Cardiac fibroblast (primary cell): ENCODE results near the gene DUSP12.

Experiments
- DNase-seq, 2 donors: peaks; one replicate each; pipeline versions ENCODE4 v3.0.0 to v3.0.0-alpha.2; 2010; ENCODE audit warnings: low read depth in 2 of 2
- H3K4me3 ChIP-seq, 2 donors: replicated peaks in 1 of 2; 1 replicate in 1 of 2; 2 replicates in 1 of 2; pipeline ENCODE4 v1.5.1; 2011; ENCODE audit warnings: low read depth in 2 of 2, low read length in 2 of 2, mild to moderate bottlenecking in 2 of 2, moderate library complexity in 1 of 2
- TF ChIP-seq, protein P1 (sequence below): IDR thresholded peaks from one replicate; pipeline ENCODE4 v1.5.1; 2011; ENCODE audit warnings: low read depth, mild to moderate bottlenecking, low read length, inconsistent platforms

Gene DUSP12

DNA sequence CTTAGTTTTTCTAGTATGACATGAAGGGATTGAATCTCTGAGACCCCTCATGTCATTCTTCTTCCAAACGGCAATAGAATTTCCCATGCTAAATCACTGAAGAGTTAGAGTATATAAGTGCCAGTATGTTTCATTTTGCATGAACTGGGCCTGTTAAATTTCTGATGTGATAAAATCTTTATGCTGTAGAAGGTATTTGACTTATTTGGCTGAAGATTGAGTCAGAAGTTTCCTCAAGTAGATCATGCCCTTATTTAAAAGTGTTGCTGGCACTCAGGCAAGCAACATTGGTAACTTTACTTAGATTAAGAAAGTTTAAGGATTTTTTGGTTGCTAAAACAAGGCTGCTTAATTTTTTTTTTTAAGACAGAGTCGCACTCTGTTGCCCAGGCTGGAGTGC lies 29.8 kb downstream of the DUSP12 start:
- TF ChIP-seq, protein P1, sequence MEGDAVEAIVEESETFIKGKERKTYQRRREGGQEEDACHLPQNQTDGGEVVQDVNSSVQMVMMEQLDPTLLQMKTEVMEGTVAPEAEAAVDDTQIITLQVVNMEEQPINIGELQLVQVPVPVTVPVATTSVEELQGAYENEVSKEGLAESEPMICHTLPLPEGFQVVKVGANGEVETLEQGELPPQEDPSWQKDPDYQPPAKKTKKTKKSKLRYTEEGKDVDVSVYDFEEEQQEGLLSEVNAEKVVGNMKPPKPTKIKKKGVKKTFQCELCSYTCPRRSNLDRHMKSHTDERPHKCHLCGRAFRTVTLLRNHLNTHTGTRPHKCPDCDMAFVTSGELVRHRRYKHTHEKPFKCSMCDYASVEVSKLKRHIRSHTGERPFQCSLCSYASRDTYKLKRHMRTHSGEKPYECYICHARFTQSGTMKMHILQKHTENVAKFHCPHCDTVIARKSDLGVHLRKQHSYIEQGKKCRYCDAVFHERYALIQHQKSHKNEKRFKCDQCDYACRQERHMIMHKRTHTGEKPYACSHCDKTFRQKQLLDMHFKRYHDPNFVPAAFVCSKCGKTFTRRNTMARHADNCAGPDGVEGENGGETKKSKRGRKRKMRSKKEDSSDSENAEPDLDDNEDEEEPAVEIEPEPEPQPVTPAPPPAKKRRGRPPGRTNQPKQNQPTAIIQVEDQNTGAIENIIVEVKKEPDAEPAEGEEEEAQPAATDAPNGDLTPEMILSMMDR, result no peak
- no peak overlapping the region for H3K4me3 ChIP-seq
- no peak for DNase-seq

DNA sequence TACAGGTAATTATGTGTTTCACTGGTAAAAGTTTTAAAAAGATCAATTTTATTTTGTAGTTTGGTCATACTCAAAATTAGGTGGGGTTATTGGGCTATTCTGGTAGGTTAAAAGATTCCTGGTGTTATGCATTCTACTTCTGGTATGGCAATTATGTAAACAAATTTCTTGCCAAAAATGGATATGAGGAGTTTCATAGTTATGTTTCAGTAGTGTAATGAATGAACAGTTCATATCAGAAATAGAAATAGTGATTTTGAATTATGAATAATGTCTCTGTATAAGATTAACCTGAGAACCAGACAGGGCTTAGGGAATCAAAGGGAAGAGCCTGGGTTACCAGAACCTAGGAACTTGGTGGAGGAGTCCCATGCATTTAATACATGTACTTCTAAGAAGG lies 32.4 kb downstream of the DUSP12 start:
- DNase-seq, result peak in 1 of 2 donors; percentile 60
- TF ChIP-seq, protein P1, result no peak
- H3K4me3 ChIP-seq, result no peak overlapping the region

DNA sequence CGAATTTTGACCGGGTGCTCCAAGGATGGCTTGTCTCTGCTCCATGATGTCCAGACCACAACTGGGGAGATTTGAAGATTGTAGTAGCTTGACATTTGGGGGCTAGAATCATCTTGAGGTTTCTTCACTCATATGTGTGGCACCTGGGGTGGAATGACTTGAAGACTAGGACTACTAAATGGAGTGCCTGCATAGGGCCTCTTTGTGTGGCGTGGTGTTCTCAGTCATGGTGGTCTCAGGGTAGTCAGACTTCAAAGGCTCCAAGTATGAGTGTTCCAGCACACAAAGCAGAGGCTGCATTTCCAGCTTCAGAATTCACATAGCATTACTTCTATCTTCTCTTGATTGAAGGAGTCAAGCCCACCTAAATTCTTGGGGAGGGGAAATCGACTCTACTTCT lies 33.3 kb downstream of the DUSP12 start:
- DNase-seq, result no peak
- TF ChIP-seq, protein P1, result no peak
- no peak overlapping the region for H3K4me3 ChIP-seq

DNA sequence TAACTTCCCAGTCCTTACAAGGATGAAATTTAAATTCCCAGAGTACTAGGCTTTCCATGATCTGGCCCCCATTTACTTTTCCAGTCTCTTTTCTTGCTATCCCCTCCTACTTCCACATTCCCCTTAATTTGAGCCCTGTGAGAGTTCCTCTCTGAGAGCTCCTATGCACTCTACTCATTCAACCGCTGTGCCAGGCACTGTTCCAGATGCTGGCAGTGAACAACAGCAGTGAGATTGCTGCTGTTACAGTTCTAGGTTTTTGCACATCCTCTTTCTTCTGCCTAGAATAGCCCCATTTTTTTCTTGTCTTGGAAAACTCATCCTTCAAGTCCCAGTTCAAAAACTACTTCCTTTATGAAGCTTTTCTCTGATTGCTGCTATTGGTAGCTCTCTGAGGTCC lies 35.4 kb downstream of the DUSP12 start:
- H3K4me3 ChIP-seq, result no peak overlapping the region
- no peak for DNase-seq
- TF ChIP-seq, protein P1, result no peak

DNA sequence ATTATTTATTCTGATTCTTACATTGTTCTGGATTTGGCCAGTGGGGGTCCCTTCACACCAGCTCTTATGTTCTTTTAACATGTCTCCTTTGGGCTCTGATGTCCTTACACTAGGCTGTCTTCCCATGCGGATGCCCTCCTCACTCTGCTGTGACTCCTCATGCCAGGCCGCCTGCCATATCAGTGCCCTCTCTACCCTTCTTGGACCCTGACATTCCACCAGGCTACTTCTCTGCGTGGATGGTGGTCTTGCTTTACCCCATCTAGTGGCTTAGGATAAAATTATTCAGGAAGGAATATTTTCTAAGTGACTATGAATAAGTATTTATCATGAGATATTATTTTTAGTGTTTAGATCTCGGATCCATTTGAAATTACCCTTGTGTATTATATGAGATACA lies 37.8 kb downstream of the DUSP12 start:
- DNase-seq, result no peak
- TF ChIP-seq, protein P1, result no peak
- H3K4me3 ChIP-seq, result no peak overlapping the region

DNA sequence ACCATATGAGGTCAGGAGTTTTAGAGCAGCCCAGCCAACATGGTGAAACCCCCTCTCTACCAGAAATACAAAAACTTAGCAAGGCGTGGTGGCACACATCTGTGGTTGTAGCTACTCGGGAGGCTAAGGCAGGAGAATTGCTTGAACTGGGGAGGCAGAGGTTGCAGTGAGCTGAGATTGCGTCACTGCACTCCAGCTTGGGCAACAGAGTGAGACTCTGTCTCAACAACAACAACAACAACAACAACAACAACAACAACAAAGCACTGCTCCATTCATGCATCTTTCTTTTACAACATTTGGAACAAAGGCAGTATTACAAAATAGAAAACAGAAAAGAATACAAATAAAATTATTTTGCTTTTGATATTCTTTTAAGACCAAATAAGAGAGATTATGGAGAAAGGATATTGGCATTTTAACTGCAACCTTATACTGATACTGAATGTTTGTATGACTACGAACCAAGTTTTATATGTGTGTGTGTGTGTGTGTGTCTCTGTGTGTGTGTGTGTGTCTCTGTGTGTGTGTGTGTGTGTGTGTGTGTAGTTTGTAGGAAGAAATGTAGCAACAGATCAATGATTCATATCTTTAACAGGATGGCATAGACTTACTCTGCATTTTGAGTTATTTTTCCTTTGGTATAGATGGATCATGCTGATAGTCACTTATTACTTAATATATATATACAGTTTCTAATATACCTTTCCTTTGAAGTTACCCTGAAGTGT lies 41.2 kb downstream of the DUSP12 start:
- no peak overlapping the region for H3K4me3 ChIP-seq
- no peak for DNase-seq
- TF ChIP-seq, protein P1, result no peak
